GM12872 (cell line): Measurements from ENCODE around the gene SND1.

ENCODE experiments used
- CTCF ChIP-seq: IDR thresholded peaks from 3 replicates; pipeline ENCODE4 v1.5.1; 2011; ENCODE audit warnings: low read depth, mild to moderate bottlenecking, low read length, moderate library complexity; ENCODE audit not compliant: insufficient read depth

SND1 gene

GRCh38 chr7:128112018-128112780, 460.2 kb downstream of the SND1 start:
- TF ChIP-seq CTCF: no peak

GRCh38 chr7:128112781-128113221, 460.8 kb downstream of the SND1 start:
- no peak for TF ChIP-seq CTCF

- TF ChIP-seq CTCF: no peak
These were observed 461.8 kb downstream of the SND1 start for GRCh38 chr7:128113839-128114238.

GRCh38 chr7:128114806-128115205, 462.8 kb downstream of the SND1 start:
- no peak for TF ChIP-seq CTCF

- no peak for TF ChIP-seq CTCF
These were observed 463.4 kb downstream of the SND1 start for GRCh38 chr7:128115336-128115820.

GRCh38 chr7:128115821-128116723, 464.1 kb downstream of the SND1 start:
- no peak for TF ChIP-seq CTCF

- TF ChIP-seq CTCF: no peak
These were observed 464.7 kb downstream of the SND1 start for GRCh38 chr7:128116740-128117139.
